A204.1 (cell line): ENCODE results near the gene TOMM7.
"Not testable (repeated sequence)": the region's sequence is repeated elsewhere in the genome, so short reads cannot be mapped to it uniquely, and the experiment has no call there.

ENCODE experiments used
- FAIRE-seq: peaks from 2 replicates; lab custom pipeline; 2012; peaks lifted over from hg19 to GRCh38; lab: Jason Lieb, UNC

Gene TOMM7

GRCh38 chr7:22783421-22783820 lies 39.2 kb downstream of the TOMM7 start:
- FAIRE-seq = no peak

GRCh38 chr7:22782616-22783232 lies 39.9 kb downstream of the TOMM7 start:
- no peak for FAIRE-seq

- FAIRE-seq = no peak
Observed at GRCh38 chr7:22781230-22781711, 41.4 kb downstream of the TOMM7 start.

- not testable (repeated sequence) for FAIRE-seq
Observed at GRCh38 chr7:22779730-22780323, 42.8 kb downstream of the TOMM7 start.

DNA sequence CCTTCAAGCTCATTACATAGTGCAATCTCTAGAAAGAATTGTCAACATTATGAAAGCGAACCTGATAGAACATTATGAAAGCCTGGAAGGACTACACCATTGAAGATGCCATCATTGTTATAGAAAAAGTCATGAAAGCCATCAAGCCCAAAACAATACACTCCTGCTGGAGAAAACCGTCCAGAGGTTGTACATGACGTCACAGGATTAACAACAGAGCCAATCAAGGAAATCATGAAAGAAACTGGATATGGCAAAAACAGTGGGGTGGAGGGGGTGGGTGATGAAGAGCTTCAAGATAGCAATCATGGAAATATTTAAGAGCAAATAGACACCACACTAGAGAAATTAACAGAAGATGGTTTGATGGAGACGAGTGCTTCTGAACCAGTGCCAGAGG lies 45.7 kb downstream of the TOMM7 start:
- no peak for FAIRE-seq

DNA sequence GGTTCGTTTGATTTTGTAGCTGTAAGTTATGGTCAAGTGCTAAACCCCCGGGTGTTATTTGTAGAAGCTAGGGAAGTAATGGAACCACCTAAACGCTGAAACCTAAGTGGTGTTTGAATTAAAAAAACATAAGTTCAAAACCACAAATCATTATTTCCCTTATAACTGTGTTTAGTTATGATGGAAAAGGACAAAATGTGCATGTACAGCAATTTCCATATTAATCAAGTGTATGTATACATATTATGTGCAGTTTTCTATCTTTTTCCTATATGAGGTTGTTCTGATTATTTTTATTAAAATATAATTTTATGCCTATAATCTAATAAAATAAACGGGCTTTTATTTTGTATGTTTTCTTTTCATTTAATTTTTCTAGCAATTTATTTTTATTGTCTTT lies 49.8 kb downstream of the TOMM7 start:
- FAIRE-seq = no peak

DNA sequence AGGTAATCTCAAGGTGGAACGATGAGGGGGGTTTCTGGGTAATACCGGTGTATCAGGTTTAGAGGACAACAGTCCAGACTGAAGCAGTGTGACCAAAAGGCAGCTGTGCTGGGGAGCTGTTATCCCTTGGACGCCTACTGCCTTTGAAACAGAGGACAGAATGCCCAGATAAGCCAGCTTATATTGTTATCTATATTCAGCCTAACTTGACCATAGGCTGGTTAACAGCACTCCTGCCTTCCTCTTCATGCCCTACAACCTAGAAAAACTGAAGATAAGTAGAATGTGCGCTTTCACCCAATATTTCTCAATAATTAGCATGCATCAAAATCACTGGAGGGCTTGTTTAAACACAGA lies 50.8 kb downstream of the TOMM7 start:
- no peak for FAIRE-seq

DNA sequence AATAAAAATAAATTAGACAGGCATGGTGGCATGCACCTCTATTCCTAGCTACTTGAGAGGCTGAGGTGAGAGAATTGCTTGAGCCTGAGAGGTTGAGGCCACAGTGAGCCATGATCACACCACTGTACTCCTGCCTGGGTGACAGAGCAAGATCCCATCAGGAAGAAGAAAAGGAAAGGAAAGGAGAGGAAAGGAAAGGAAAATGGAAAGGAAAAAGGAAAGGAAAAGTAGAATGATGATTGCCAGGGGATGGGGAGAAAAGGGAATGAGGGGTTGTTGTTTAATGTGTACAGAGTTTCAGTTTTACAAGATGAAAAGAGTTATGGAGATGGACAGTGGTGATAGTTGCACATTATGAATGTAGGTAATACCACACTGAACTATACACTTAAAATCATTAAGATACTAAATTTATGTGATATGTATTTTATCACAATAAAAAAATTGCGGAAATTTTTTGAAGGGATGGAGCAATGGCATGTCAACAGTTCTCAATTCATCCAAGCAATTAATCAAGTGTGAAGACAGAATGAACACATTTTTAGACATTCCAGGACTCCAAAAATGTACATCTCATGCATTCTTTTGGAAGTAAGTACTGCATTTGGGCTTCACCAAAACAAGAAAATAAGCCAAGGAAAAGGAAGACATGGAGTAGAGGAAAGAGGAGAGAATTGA lies 51.3 kb downstream of the TOMM7 start:
- FAIRE-seq = no peak

GRCh38 chr7:22765609-22766008 lies 57.0 kb downstream of the TOMM7 start:
- FAIRE-seq = no peak
